ENCODE results near the gene SGPL1. TPM values are rescaled to one million over a fixed set of nuclear protein-coding genes. Genes with fewer than 3 reads are reported as not detected.

Gene SGPL1
- total and polyA plus RNA-seq, 2 of the 8 experiments (the other 6 are each of a cell fraction or from before 2014, with no cell fraction given), result 20.5 to 51.6 TPM

DNA sequence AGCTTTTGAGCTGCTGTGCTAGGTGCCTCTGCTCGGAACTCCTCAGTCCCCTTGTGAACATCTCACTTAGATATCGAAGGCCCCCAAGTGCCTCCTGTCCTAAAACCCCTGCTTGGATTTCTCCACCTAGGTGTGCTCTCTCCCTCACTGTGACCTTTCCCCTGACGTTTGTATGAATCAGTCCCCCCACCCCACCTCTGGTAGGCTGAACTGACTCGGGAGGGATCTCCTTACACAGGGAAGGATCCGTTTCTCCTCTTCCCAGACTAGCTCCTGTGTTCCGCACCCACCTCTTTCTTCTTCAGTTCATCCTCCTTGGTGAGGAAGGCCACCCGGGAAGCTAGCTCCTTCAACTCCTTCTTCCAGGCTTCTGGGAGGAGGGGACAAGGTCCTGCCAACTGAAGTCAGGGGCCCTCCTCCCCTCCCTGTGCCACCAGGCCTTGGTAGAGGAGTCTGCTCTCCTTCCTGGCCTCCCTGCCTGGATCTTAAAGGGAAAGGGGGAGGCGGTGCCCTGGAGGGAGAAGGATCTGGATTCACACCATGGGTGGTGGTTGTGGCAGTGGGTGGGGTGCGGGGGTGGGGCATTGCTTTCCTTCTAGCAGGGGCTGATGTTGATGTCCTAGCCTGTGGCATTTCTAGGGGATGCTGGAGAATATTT, 37.4 kb upstream of the SGPL1 start (continued):
- TF ChIP-seq HDAC2 (IDR thresholded peaks at IDR 0.05; ENCODE audit: borderline replicate concordance in 1 of 2, low read depth in 2 of 2, low read length in 2 of 2), result no peak
